Right lung (tissue), 5 donors: Measurements from ENCODE around the gene MEGF6. TPM values are rescaled to one million over a fixed set of nuclear protein-coding genes. Genes with fewer than 3 reads are reported as not detected.

Source experiments
- DNase-seq, 2 donors: peaks; one replicate each; pipeline ENCODE4 v3.0.0-alpha.2; 2013
- polyA plus RNA-seq, 5 donors: library from polyadenylated mRNA; unstranded; fragments of 120-200 nt; gene quantifications; one replicate each; pipeline versions ENCODE4 v1.2.1 to v1.2.3, GENCODE V29; 2013; ENCODE audit warnings: inconsistent platforms in 1 of 5, low replicate concordance in 1 of 5; ENCODE audit not compliant: insufficient read length in 5 of 5, insufficient read depth in 1 of 5

Gene MEGF6
- polyA plus RNA-seq, 5 donors: 36.1 to 64.5 (median 50.8) TPM

DNA sequence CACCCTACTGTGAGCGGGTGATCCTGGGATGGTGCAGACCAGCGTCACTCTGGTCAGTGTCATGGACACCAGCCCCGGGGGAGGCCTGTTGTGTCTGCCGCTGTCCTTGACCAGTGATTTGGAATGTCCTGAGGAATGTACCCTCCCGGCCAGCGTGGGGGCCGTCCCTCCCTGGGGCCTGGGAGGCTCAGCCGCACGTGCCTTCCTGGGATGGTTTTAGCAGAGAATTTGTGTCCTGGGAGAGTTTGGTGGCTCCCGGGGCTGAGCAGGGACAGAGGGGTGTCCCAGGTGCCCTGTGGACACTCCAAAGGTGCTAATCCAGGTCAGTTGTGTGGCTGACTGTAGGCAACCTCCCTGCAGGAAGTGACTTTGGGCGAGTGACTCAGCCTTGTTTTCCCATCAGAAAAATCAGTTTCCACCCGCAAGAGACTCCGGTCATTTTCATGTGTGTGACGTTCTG is 150.6 kb downstream of the MEGF6 start:
- no peak for DNase-seq

DNA sequence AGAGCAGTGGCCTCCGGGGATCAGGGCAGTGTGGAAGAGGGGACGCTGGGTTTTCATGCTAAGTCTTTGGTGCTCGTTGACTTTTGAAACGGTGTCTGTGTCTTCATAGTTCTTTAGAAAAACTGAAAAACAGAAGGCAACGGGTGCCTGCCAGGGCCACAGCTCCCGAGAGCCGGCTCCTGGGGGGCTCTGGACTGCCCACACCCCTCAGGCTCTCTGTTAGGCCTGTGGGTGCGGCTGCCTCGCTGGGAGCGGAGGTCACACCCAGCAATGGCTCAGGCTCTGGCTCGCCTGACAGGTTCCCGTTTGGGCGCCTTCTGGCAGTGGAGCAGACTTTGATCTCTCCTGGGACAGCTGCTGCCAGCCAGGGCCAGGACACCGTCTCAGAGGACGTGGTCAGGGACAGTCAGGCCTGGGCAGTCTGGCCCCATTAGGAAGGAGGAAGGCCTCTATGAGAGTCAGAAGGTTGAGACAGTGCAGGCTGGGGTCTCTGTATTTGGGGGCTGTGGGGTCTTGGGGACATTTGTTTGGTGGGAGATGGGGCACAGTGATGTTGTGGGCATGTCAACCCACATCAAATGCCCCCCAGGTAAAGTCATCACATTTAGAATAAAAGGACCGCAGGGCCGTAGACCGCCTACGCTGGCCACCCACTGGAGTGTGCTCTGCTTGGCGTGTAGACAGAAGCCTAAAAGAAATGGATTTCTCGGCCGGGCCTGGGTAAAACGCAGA is 151.2 kb downstream of the MEGF6 start:
- DNase-seq: no peak

DNA sequence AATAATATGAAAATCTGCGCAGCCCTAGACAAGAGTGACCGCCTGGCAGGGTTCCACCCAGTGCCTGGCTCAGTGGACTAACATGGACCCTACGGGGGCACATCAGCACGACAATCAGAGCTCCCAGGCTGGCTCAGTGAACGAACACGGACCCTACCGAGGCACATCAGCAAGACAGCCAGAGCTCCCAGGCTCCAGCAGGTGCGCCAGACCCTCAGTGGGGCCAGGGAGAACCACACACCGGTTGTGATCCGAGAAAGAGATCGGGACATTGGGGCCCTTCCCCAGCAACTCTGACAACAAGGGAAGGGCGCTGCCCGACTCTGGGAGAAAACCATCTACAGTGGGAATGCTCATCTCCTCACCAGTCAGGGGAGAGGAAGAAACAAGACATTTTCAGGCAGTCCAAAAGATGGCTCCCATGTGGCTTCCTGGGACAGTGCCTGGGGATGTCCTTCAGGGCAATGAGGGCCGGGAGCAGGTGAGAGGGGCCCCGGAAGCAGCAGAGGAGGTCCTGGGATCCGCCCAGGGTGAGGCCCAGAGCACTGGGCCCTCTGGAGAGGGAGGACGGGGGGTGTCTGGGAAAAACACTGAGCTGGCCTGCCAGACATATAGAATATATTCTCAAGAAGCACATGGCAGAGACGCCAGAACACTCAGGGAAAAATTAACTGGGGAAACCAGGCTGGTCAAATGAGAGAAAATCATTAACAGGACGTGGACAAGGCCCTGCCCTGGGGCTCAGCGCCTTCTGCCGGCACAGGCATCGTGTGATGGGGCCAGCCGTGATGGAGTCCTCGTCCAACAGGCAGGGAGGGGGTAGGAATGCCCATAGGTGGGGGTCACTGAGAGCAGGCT is 152.0 kb downstream of the MEGF6 start:
- DNase-seq: no peak

DNA sequence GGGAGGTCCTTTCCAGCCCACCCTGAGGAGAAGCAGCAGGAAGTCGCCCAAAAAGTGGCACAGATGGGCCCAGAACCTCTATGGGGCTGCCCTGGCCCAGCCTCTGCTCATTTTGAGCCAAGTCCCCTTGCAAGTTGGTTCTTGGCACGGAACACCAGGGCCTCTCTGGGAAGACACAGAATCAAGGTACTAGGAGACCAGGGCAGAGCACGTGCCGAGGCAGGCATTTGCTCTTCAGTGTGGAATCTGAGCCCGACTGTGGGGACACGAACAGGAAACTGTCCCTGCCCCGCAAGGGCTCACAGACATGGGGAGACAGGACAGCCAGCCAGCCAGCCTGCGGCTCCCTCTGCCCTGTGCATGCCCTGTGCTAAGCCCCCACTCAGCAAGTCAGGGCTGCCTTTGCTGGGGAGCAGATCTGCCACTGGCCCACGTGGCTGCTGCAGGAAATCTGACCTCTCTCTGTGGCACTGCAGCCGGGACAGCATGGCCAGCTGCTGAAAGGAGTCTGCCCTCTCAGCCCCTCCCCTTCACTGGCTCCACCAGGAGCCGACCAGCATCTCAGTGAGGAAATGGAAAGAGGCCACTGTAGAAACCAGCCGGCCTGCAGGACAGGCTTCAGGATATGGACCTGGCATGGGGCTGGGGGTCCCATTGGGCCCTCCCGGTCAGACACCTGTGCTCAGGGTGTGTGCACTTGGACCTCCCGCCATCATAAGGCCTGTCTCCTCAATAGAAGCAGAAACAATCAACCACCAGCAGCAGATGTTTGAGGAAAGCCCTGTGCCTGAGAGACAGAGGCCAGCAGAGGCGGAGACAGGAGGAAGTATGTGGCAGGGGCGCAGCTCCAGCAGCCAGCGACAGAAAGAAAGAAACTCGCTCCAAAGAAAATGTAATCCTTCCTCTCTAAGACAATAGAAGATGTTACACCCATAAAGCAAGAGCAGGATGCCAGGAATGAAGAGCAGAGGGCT is 153.1 kb downstream of the MEGF6 start:
- DNase-seq: no peak

DNA sequence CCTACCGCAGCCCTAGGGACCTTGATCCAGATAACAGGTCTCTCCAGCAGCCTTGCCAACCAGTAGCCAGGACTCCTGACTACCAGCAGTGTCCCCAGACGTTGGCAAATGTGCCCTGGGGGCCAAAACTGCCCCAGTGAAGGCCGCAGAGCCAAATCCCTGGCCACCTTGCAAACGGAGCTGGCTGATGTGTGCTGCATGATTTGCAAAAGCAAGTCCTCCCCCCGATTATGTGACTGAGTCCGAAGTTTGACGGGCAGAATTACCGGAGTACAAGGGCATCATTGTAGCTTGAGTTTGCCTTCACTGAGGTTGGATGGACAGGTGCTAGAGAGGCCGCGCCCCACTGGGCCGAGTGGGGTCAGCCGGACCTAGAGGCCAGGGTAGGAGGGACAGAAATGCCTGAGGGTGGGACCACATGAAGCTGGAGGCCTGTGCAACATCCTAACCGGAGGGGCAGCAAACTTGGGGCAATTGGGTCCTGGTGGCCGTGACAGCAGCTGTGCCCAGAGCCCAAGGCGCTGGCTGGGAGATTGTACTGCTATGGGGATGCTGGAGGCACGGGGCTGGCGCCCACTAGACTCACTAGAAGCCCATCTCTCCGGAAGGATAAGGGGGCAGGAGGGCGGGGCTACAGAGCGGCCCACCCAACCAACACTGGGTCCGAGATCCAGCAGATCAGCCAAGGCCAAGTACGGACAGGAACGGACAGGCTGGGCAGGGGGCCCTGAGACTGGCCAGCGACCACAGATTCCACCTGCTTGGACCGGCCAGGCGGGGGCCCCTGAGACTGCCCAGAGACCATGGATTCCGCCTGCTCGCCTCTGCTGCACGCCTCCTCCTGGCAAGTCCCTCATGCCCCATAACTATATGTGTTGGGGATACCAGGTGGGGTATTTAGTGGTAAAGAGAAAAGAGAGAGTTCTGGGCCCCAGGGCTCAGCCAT is 154.1 kb downstream of the MEGF6 start:
- no peak for DNase-seq

DNA sequence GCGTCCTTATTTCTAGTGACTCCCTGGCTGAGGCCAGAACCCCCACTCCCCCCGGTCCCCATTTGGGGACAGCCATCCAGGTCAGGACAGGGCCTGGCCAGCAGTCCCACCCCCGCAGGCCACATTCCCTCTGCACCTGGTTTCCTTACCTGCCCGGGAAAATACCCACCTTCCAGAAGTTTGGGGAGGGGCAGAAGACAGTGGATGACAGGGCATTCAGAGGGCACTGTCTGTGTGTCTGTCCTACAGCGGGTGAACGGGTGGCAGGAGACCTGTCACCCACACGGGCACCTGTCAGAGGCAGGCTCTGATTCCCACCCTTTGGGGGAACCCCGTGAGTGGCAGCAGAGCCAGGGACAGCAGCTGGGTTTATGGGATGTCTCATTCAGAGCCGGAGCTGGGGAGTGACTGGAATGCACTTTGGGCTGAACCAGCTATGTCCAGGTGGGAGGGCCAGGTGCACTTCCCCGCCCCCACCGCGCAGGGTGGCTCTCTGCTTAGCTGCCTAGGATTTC is 154.8 kb downstream of the MEGF6 start:
- DNase-seq: no peak

DNA sequence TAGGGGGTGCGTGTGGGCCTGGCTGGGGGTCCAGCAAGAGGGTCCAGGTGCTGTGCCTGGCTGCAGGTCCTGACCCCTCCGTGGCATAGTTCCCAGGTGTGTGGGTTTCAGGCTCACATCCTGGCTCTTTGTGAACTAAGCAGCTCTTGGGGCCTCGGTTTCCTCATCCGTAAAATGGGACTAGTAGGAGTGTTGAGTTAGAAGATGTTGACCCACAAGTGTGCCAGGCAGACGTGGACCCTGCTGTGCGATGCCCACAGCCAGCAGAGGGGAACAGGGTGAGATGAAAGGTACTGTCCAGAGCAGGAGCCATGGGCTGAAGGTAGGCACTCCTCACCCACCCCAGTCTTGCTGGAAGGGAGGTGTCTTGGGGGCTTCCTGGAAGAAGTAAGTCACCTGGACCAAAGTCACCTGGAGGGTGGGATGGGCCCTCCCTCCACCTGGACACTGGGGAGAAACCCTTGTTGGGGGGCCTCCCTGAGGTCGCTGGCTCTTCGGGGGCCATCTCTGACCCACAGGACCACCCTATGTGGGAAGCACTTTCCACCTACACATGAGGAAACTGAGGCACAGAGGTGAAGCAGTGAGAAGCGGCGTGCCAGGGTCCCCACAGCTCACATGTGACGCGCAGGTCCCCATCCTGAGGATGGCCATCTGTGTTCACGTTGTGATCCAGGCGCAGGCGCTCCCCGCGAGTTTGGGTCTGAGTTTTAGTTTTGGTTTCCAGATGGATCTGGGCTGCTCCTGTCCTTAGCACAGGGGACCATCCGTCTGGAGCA is 155.4 kb downstream of the MEGF6 start:
- DNase-seq: no peak

DNA sequence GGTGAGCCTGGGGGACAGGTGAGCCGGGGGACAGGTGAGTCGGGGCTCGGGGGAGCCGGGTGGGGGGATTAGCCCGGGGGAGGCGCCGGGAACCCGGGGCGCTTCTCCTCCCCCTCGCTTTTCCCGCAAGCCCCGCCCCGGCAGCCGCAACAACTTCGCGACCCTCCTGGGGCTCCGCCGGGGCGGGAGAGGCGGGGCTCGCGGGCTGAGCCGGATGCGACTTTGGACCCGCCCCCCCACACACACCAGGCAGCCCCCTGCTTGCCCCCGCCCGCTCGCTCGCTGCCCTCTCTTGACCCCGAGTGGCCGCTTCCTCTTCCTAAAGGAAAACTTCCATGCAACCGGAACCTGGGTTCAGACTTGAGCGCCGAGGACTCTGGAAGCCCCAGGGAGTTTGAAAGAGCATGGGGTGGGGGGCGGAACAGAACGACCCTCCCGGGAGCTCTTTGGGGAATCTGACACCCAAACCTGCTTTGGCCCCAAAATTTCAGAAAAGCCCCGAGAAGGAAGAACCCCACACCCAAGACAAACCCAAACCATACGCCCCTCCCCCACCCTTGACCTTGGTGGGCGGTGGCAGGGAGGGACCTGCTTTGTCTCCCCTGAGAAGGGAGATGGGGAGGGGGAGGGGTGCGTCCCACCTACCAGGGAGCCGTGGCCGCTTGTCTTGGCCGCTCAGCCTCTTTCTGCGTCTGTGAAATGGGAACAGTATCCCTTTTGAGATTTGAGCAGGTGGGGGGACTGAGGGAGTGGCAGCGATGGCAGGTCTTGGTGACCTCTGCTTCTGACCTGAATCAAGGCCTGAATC is 156.3 kb downstream of the MEGF6 start:
- DNase-seq: peak in 1 of 2 donors; percentile 23

DNA sequence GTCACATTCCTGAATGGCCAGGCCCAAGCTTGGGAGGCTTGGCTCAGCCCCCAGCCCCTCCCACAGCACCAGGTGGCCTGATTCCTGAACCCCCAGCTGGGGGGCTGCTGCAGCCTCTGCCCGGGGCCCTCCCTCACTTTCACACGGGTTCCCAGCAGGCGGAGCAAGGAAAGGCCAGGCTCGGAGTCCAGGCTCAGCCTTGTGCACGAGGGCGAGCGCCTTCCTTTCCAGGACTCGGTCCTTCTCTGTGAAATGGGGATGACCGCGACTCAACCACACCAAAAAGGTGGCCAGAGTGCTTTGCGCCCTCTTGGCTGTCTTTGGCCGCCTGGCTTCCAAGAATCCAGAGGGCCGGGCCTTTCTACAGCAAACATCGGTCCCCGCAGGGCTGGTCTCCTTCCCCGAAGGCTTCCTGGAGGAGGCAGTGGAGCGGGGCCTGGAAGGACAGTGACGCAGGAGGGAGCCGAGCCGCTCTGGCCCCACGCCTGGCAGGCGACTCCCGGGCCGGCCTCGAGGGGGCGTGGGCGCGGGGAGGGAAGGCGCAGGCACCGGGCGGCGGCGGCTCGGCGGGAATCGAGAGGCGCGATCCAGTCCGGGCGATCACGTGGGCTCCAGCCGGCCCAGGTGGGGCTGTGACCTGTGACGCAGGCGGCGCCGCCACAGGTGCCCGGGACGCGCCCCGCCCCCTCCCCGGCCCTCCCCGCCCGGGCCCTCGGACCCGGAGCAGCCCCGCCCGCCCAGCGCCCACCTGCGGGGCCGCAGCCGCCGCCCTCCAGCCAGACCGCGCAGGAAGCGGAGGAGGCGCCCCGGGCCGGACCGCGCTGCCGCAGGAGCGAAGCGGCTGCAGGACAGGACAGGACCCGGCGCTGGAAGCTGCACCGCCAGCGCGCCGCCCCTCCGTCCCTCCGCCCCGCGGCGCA is 157.2 kb downstream of the MEGF6 start, which contains the start of gene ARHGEF16:
Gene ARHGEF16, plus strand, starts transcription at position 775 of the 920 bp plus-strand sequence. CDS start 8,420 bp downstream, outside the sequence.
- peak in 1 of 2 donors; percentile 33 for DNase-seq

DNA sequence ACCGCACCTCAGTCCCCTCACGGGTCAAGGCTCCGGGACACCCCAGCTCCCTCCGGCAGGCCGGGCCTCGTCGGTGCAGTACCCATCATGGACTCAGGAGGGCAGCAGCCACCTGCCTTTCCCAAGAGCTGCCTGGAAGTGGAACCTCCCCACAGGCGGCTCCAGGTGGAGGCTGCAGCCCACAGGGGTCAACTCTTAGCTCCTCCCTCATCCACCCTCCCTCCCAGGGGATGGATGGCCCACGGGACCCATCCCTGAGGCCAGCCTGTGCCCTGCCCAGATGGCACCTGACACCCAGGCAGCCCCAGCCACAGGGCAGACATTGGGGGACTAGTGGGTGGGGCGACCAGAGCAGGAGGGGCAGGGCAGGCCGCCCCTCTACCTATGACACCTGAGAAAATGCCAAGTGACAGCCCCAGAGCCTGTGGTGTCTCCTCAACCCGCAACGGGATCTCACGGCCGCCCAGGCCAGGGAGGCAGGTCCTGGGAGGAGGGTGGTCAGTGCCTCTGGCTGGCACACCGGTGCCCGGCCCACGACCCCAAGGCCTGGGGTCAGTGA is 158.0 kb downstream of the MEGF6 start:
- DNase-seq: peak in 1 of 2 donors; percentile 59

DNA sequence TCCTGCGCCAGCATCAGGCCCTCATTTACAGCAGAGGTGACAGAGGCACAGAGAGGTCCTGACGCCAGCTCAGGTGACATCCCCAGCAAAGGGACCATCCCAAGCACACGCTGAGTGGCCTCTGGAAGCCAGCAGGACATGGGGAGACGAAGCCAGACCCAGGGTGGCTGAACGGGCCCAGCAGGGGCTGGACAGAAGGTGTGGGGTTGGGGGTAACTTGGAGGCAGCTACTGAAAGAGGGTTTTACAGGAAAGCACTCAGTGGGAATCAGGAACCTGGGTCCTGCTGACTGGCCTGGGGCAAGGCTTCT is 158.5 kb downstream of the MEGF6 start:
- no peak for DNase-seq

DNA sequence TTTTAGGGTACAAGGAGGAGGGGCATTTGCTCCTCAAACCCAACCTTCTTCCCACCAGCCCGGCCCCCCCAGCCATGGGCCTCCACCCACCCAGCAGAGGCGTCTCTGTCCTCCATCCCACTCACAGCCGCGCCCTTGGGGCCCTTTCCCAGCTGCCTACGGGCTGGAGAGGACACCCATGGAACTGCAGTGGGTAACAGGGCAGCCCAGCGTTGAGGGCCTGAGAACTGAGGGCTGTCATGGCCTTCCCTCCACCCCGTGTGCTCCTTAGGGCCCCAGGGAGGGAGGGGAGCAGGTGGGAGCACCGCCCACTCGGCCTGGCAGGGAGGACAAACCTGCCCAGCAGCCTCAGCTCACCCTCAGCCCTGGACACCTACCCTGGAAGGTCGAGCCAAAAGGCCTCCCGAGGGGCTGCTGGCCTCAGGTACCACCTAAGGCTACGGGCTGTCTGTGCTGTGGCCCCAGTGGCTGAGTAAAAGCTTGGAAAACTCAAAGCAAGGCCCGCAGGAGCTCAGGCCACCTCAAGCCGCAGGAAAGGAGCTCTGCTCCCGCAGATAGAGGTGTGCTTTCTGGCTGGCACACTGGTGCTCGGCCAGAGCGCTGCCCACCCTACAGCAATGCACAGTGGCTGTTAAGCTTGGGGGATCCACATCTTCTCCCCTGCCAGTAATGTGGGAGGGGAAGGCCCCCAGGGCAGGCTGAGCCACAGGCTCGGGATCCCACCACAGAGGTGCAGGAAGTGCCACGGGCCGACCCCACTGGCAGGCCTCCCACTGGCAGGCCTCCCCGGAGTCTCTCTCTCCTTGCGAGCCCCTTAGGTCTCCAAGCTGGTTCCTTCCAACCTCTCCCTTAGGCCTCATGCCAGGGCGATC is 159.1 kb downstream of the MEGF6 start:
- DNase-seq: no peak

DNA sequence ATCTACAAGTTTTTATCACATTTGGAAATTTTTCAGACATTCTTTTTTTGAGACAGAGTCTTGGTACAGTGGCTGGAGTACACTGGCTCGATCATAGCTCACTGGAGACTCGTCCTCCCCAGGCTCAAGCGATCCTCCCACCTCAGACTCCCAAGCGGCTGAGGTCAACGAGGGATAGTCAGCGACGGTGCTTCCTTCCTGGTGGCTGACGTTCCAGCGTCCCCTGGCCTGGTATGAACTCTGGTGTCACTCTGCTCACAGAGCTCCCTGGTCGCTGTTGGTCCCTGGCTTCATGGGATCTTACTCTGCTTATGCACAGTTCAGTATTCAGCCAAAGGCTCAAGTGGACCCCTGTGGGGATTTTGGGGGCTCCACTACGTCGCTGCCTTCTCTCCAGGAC is 160.3 kb downstream of the MEGF6 start:
- DNase-seq: no peak

DNA sequence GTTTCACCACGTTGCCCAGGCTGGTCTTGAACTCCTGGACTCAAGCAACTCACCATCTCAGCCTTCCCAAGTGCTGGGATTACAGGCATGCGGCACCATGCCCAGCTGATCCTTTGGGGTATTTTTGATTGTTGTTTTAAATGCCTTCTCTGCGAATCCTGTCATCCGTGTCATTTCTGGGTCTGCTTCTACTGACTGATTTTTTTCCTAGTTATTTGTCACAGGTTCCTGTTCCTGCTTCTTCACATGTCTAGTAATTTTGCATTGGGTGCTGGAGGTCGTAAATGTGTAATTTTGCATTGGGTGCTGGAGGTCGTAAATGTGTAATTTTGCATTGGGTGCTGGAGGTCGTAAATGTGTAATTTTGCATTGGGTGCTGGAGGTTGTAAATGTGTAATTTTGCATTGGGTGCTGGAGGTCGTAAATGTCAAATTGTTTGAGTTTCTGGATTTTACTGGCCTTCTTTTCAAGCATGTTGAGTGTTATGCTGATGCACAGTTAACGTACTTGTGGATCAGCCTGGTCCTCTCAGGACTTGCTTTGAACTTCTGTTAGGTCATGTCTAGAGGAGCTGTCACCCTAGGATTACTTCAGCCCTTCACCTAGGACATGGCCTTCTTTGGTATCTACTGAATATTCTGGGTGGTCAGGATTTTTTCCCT is 161.0 kb downstream of the MEGF6 start:
- no peak for DNase-seq

DNA sequence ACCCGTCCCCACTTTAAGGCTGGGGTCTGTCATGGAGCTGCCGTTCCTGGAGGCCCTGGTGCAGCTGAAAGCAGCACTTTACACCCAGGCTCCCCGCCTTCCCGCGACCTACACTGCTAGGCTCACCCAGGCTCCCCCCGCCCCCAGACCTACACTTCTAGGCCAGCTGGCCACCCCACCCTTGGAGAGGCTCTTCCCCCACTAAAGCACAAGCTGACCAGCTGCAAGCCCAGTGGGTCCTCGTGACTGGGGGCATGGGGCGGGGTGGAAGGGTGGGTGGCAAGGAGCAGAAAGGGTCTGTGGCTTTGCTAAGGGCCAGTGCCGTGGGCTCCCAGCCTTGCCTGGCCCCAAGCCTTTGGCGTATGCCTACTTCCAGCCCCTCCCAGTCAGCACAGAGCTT is 166.6 kb downstream of the MEGF6 start:
- no peak for DNase-seq

DNA sequence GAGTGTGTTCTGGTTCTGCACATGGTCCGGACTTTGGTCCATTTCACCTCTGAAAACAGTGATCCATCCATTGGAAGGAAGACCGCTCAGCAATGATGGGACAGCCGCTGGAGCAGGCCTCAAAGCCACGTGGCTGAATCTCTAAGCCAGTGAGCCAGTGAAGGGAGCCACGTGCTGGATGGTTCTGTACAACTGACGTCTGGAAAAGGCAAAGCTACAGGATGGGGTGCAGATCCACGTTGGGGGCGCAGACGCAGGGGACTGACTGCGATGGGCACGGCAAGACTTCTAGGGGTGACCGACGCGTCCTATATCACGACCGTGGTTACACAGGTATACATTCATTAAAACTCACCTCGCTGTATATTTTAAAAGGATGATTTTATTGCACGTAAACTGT is 167.0 kb downstream of the MEGF6 start:
- no peak for DNase-seq
